NCI-H1930 (cell line): ENCODE measurements around the gene SWAP70.
A peak's percentile ranks its signal among the peaks of the same experiment; 100 is the strongest.
"Not testable (repeated sequence)": the region's sequence is repeated elsewhere in the genome, so short reads cannot be mapped to it uniquely, and the experiment has no call there.

ENCODE experiments used
- DNase-seq, 2 experiments: peaks; one replicate each; lab custom pipeline; 2025; lab: John Stamatoyannopoulos, UW

Gene SWAP70

GRCh38 chr11:9663699-9664275 lies at the start of gene SWAP70:
SWAP70 (plus strand) TSS chr11:9664077; CDS start chr11:9664180, 103 bp downstream.
- DNase-seq, result peak; percentile 45 to 70

- DNase-seq, result no peak
These were observed 48.8 kb upstream of the SWAP70 start for GRCh38 chr11:9615031-9615451.

GRCh38 chr11:9616042-9616675 lies 47.7 kb upstream of the SWAP70 start:
- no peak for DNase-seq

- no peak for DNase-seq
These were observed 47.0 kb upstream of the SWAP70 start for GRCh38 chr11:9616858-9617257.

GRCh38 chr11:9617940-9618339 lies 45.9 kb upstream of the SWAP70 start:
- no peak for DNase-seq

- no peak for DNase-seq
These were observed 44.9 kb upstream of the SWAP70 start for GRCh38 chr11:9619004-9619403.

- DNase-seq, result no peak
These were observed 43.9 kb upstream of the SWAP70 start for GRCh38 chr11:9619971-9620370.

GRCh38 chr11:9622353-9622752 lies 41.5 kb upstream of the SWAP70 start:
- not testable (repeated sequence) for DNase-seq

- DNase-seq, result not testable (repeated sequence)
These were observed 40.8 kb upstream of the SWAP70 start for GRCh38 chr11:9623053-9623452.

GRCh38 chr11:9624448-9624847 lies 39.4 kb upstream of the SWAP70 start:
- DNase-seq, result no peak

- no peak for DNase-seq
These were observed 38.7 kb upstream of the SWAP70 start for GRCh38 chr11:9625162-9625561.

GRCh38 chr11:9625728-9626127 lies 38.1 kb upstream of the SWAP70 start:
- DNase-seq, result no peak

- no peak for DNase-seq
These were observed 37.1 kb upstream of the SWAP70 start for GRCh38 chr11:9626496-9627394.

GRCh38 chr11:9629064-9629463 lies 34.8 kb upstream of the SWAP70 start:
- no peak for DNase-seq

- DNase-seq, result no peak
These were observed 30.2 kb upstream of the SWAP70 start for GRCh38 chr11:9633679-9634078.

GRCh38 chr11:9636691-9637090 lies 27.2 kb upstream of the SWAP70 start:
- no peak for DNase-seq

- DNase-seq, result no peak
These were observed 24.8 kb upstream of the SWAP70 start for GRCh38 chr11:9639099-9639498.

- no peak for DNase-seq
These were observed 23.9 kb upstream of the SWAP70 start for GRCh38 chr11:9639985-9640384.

GRCh38 chr11:9642894-9643293 lies 21.0 kb upstream of the SWAP70 start:
- DNase-seq, result no peak

GRCh38 chr11:9643751-9644150 lies 20.1 kb upstream of the SWAP70 start:
- DNase-seq, result no peak

GRCh38 chr11:9645881-9646280 lies 18.0 kb upstream of the SWAP70 start:
- DNase-seq, result no peak

GRCh38 chr11:9646324-9646723 lies 17.6 kb upstream of the SWAP70 start:
- no peak for DNase-seq

GRCh38 chr11:9651481-9651880 lies 12.4 kb upstream of the SWAP70 start:
- DNase-seq, result no peak
